HG03060 (cell line): ENCODE data around the gene SNUPN.

Experiments
- ATAC-seq: cut with Tn5 transposase; IDR thresholded peaks from one replicate; pipeline ENCODE4 v1.9.1; 2021; ENCODE audit warnings: low read depth, moderate number of reproducible peaks; ENCODE audit not compliant: unreplicated experiment

SNUPN gene

DNA sequence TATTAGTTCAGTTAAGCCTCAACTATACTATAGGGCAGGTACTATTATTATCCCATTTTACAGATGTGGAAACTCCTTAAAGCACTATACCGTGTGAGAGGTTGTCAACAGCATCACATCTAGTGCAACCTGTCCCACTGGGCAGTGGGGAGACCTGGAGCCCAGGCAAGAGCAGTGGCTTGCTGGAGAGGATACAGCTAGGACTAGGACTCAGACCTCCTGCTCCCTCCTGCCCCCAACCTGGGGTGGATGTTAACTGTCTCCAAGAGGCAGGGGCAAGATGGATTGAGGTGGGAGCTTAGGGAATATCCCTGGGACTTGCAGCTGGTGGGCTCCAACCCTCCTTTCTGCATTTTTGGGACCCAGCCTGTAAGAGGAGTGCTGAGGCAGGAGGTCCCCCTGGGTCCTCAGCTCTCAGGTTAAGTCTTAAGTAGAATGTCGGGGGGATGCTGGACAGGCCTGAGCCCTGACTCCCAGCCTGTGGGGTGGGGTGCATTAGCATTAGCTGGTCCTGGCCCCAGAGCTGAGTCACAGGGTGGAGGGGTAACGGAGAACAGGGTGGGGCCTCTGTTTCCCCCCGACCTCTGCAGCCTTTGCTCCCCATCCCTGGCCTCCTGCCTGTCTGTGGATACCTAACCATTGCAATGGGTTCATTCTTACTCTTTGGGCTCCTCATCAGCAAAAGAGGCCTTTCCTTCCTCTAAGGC is 28.8 kb upstream of the SNUPN start:
- ATAC-seq, result no peak

DNA sequence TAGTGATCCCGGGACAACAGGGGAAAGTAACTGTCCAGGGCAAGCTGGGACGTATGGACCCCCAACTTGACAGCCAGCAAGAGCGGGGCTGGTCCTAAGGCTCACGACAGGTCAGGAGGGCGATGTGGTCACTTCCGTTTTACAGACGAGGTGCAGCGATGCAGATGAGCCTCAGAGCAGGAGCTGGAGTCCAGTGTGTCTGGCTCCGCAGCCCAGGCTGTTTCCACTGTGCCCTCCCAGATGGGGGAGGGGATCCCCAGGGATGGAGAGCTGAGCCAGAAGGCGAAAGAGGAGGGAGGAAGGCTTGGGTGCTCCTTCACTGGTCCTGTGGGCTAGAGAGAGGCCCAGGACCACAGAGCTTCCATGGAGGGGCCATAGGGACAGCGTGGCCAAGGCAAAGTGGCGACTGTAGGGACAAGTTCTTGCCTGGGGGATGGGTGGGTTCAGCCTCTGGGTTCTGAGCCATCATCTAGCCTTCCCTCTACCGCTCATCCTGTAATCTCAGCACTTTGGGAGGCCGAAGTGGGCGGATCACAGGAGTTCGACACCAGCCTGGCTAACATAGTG is 27.9 kb upstream of the SNUPN start:
- no peak for ATAC-seq

DNA sequence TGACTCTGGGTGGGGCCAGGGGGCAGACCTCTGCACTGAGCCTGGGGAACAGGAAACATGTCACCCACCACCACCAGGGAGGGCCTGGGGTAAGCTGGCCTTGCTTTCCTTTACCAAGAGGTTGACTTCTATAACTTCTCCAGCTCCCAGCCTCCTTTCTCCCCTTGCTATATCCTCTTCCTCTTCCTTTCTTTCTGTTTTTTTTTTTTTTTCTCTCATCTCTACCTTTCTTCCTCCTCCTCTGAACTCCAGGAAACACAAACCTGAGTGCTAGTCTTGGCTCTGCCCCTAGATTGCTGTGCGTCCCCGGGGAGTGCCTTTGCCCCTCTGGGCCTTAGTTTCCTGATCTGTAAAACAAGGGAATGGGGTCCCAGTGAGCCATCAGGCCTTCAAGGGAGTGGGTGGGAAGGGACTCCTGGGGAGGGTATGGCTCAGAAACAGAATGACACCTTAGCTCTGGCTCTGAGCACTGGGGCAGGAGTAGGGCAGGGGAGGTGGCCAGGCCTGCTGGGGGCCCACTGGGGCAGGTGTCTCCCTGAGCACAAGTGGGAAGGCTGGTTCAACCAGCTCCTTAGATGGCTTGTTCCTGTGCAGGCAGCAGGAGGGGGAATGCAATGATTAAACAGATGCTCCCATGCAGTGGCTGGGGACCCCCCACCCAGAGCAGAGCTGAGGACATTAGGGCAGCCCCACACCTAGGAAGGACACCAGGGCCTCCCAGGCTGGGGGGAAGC is 26.5 kb upstream of the SNUPN start:
- no peak for ATAC-seq

DNA sequence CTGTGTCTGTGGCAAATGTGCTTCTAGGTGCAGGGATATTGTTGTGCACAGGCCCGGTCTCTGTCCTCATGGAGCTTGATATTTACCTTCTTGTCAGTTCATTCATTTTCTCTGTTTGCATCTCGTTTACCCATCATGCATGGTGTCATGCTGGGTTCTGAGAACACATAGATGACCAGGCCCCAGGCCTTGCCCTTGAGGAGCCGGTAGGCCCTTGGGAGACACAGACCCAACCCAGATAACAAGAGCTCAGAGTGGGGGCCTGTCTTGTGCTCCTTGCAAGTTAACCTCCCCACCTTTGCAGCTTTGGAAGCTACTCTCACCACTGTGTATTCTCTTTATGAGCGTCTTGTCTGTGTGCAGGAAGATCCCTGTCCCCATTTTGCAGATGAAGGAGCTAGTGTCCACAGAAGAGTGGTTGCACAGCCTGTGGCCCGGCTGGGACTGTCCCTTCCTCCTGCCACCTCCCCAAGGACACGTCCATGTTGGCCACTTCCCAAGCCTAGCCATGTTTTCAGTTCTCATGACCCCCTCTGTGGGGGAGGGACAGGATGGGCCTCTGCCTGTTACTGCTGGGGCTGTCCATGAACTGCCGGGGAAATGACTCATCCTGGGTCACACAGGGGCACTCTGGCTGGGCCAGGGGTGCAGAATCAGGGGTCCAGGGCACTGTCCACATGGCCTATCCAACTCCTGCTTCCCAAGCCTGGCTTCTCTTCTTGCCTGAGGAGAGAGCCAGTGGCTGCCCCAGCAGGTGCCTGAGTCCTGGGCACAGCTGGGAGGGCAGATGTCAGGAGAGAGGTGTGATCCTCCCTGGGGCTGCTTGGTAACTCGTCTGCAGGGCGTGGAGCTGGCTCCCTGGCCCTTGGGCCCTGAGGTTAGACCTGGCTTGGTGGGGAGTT is 25.6 kb upstream of the SNUPN start:
- no peak for ATAC-seq

DNA sequence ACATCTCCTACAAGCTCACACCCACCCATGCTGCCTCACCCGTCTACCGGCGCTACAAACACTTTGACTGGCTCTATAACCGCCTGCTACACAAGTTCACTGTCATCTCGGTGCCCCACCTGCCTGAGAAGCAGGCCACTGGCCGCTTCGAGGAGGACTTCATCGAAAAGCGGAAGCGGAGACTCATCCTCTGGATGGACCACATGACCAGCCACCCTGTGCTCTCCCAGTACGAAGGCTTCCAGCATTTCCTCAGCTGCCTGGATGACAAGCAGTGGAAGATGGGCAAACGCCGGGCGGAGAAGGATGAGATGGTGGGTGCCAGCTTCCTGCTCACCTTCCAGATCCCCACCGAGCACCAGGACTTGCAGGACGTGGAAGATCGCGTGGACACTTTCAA is 24.3 kb upstream of the SNUPN start:
- ATAC-seq, result no peak

DNA sequence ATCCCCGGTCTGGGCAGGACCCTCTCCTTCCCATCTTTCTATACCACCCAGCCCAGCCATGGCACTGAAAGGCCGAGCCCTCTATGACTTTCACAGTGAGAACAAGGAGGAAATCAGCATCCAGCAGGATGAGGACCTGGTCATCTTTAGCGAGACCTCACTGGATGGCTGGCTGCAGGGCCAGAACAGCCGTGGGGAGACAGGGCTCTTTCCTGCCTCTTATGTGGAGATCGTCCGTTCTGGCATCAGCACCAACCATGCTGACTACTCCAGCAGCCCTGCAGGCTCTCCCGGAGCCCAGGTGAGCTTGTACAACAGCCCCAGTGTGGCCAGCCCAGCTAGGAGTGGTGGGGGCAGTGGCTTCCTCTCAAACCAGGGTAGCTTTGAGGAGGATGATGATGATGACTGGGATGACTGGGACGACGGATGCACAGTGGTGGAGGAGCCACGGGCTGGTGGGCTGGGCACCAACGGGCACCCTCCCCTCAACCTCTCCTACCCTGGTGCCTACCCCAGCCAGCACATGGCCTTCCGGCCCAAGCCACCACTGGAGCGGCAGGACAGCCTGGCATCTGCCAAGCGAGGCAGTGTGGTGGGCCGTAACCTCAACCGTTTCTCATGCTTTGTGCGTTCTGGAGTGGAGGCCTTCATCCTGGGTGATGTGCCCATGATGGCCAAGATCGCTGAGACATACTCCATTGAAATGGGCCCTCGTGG is 23.7 kb upstream of the SNUPN start:
- no peak for ATAC-seq

DNA sequence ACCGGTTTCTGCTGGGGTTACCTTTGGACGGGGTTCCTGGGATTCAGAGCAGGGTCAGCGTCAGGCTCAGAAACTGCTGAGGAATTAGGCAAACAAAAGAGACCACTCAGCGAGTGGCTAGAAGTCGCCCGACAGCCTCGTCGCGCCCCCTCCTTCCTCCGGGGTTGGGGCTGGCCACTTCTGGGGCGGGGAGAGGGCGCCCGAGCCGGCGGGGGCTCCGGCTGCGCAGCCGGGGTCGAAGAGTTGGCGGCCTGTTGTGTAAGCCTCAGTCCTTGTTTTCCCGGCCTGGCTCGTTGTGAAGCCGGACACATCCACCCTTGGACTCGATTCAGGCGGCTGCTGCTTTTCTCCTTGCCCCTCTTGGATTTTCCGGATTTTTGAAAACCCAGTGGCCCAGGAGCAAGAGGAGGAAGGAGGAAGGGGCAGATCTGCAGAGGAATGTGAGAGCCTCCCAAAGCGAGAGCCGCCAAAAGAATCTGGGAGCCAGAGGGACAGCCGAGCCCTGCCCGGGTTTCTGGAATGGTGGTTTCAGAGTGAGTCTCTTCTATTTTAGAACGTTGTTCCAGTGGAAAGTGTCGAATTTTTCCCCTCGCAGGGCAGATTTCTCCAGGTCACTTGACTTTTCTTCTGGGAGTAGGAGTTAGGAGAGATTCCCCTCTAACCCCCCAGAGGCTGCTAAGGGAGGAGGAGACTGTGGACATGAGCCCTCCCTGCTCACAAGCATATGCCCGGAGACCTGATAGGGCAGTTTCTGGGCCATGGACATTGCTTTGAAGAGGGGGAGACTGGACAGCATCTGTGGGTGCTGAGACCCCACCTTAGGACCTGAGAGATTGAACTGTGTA is 22.9 kb upstream of the SNUPN start:
- ATAC-seq, result no peak

DNA sequence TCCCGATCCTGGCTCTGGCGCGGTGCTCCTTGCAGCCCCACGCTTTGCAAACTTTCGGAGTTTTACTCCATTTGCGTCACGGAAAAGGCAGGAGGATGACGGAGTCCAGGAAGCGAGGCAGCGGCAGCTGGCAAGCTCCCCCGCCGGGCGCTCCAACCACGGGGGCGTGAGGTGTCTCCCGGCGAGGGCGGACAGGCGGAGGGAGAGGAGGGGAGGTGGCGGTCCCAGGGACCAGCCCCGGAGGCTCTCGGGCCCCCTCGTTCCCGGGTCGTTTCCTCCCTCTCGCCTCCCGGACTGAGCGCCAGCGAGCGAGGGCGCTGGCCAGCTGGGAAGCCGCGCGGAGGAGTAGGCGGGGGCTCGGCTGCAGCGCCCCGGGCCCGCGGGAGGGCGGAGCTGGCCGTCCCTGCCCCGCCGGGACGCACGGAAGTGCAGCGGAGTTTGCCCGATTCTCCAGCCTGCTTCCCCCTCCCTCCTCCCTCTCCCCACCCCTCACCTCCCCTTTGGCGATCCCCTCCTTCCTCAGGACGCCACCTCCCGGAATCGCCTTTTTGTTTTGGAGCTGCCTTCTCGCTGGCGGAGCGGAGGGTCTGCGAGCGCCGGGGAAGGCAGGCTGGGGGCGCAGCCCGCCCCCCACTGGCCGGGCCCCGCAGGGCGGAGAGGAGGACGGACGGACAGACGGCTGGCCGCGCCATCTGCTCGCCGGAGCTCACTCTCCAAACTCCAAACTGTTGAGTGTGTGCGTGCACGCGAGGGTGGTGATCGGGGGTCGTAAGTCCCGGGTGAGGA is 22.0 kb upstream of the SNUPN start, which contains the start of gene SNX33:
TSS of gene SNX33 (plus strand) at position 543 of the 786 bp plus-strand sequence. CDS start 1,191 bp downstream, outside the sequence.
- ATAC-seq, result no peak

DNA sequence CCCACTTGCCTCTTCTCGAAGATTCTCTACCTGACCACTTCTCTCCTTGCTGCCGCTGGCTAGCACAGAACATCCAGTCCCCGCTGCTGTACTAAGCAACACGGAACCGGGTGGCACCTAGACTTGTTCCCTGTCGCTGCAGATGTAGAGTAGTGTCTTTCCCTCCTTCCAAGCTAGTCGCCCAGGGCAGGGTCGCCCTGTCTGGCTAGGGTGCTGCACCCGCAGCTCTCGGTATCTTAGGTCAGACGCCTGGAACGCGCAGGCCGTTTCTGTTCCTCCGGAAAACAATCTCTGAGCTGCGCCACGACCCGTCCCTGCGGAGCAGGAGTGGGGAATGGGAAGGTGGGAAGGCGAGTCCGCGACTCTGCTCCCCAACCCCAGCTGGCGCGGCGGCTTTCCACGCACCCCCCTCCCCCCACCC is 21.4 kb upstream of the SNUPN start:
- no peak for ATAC-seq

DNA sequence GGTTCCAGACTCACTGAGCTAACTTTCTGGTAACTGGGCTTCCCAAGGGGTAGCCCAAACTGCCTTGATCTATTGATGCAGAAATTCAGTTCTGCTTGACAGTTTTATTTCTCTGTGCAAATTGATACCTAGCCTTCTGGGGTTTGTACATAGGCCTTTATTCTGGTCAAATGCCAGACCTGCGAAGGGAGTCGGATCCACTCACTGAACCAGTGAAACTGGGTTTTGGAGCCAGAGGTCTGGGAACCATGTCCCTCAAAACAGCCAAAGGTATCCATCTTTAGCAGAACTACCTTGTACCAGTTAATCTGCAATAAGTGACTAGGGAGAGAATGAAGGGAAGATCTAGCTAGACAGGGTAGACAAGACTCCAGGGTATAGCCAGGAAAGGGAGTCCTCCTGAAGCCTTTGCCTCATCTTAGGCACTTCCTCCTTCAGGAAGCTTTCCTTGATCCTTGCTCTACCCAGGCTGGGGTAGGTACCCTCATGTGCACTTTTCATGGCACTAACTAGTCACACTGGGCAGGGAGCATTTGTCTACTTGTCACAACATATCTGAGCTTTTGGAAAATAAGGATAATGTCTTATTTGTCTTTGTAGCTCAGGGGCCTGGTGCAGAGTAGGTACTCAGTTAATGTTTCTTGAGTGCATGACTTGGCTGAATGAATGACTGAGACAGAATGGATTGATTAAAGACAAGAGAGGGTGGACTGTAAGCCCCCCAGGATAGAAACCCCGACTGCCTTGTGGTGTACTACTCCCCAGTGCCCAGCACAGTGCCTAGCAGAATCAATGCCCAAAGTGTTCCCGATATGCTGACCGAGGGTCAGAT is 20.8 kb upstream of the SNUPN start:
- ATAC-seq, result no peak

DNA sequence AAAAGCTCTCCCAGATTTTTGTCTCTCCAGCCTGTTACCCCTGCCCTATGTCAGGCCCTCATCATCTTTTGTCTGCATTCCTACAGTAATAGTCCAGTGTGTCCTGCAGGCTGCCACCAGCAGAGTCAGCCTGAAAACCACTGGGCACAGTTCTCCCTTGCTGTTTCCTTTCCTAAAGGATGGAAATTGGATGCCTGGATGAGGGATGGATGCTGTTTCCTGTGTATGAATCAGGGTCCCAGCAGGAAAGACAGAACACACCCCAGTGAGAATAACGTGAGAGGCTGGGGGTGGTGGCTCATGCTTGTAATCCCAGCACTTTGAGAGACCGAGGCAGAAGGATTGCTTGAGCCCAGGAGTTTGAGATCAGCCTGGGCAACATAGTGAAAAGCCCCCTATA is 18.9 kb upstream of the SNUPN start:
- no peak for ATAC-seq

DNA sequence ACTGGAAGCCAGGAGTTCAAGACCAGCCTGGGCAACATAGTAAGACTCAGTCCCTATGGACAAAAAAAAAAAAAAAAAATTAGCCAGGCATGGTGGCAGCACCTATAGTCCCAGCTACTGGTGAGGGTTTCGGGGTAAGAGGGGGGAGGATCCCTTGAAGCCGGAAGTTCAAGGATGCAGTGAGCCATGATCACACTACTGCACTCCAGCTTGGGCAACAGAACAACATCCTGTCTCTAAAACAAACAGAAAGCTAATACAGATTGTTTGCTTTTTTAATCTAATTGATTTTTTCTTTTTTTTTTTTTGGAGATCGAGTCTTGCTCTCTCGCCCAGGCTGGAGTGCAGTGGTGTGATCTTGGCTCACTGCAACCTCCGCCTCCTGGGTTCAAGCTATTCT is 16.1 kb upstream of the SNUPN start:
- ATAC-seq, result no peak

DNA sequence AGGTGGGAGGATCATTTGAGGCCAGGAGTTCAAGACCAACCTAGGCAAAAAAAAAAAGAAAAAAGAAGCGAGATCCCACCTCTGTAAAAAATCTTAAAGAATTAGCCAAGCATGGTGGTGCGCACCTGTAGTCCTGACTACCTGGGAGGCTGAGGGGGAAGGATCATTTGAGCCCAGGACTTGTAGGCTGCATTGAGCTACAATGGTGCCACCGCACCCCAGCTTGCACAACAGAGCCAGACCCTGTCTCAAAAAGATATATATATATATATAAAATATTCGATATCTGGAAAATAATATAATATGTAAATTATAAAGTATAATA is 15.6 kb upstream of the SNUPN start:
- no peak for ATAC-seq

DNA sequence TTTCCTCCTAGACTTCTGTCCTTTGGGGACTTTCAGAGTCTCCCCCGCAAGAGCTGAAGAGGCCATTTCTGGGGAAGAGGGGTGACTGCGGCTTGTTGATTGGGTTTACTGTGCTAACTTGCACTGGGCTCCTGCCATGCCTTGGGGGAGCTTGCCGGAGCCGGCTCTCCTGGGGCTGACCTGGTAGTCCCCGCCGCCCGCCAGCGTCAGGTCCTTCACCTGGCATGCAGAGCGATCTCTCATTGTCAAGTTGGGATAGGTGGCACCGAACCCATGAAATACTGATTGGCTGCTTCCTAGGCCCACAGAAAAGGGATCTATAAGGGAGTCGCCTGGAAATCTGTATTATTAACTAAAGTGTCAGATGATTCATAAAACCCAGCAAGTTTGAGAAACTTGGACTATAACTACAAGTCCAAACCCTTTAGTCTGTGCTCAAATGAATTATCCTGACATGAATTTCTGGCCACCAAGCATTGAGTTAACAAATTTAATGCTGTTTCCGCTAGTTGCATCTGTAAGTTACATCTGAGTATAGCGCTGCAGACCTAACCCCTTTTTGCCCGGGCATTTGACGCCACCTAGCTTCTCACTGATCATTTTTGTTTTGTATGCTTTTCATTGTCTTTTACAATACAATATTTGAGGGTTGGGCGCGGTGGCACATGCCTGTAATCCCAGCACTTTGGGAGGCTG is 15.1 kb upstream of the SNUPN start:
- ATAC-seq, result peak; percentile 11

DNA sequence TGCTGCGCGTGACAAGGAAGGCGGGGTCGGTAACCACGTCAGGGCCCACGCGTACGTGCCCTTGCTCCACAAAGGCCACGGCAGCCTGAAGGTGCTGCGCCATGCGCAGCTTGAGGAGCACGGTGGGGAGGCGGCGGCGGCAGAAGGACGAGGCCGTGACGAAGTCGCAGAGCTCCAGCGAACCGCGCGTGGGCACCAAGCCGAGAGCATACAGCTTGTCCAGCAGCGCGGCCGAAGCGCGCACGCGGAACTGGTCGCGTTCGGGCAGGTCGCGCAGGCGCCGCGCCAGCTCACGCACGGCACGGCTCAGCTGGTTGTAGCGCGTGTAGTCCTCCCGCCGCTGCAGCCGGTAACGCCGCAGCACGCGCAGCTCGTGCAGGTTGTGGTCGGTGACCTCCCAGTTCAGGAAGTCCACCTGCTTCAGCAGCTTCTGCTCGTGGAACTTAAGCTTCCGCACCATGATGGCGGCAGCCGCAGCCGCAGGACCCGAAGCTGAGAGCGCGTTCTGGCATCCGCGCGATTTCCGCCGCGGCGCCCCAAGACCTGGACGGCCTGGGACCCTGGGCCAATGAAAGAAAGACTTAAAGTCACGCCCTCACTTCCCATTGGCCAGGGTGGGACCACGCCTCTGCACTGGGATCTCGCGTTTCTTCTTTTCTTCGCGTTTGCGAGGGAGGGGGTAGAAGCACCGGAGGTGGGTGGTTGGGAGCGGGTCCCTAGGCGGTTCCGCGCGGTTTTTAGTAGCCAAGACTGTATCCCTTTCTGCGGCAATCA is 14.4 kb upstream of the SNUPN start, which contains the start of gene IMP3:
TSS of gene IMP3 (minus strand) at position 516 of the 774 bp plus-strand sequence. CDS start at position 460, 56 bp downstream.
- peak; percentile 76 for ATAC-seq

DNA sequence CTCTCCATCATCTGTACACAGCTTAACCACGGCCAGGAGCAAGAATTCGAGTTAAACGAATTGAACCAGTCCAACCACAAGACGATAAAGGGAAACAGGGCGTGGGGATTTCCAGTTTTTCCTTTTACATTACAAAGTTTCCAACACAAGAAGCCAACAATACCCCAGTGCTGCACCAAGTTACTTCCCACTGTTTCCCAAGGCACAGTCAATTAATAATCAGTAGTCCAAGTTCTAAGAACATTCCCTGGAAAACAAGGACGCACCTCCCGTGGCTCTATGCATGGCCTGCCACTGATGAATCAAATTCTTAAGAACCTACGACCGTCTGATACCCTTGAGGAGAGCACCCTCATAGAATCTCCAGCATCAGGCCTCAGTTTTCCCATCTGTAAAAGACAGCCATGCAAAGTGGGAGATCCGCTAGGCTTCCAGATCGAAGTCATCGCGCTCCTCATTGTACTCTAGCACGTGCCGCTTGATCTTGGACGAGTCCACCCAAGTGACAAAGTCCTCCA is 13.7 kb upstream of the SNUPN start:
- no peak for ATAC-seq
